ENCODE results near the gene ATP8B4. TPM values are rescaled to one million over a fixed set of nuclear protein-coding genes. Genes with fewer than 3 reads are reported as not detected.

The ATP8B4 gene
- total RNA-seq, 6 experiments from 2014 or later: 0.31 to 1.6 (median 0.91) TPM

GRCh38 chr15:50046159-50046558 is 72.9 kb downstream of the ATP8B4 start:
- Mint-ChIP-seq H3K4me3 (no peak overlapping the region), H3K27me3 (ENCODE audit: insufficient read depth) (no peaks in the 10 kb centered on the region), H3K4me1 (ENCODE audit: low read depth) (peaks cover 43% of the 10 kb centered on the region), H3K27ac (no peak overlapping the region), H3K36me3 (ENCODE audit: low read depth) (peaks cover 26% of the 10 kb centered on the region), H3K9me3 (peaks cover 18% of the 10 kb centered on the region)
- TF ChIP-seq CTCF (IDR thresholded peaks at IDR 0.05): no peak
- DNase-seq: no peak

- no peaks in the 10 kb centered on the region for H3K27me3 Mint-ChIP-seq (ENCODE audit: insufficient read depth)
Measured at GRCh38 chr15:50044904-50045303, 74.1 kb downstream of the ATP8B4 start.

GRCh38 chr15:50044406-50044805 is 74.6 kb downstream of the ATP8B4 start:
- Mint-ChIP-seq H3K27ac (no peak overlapping the region), H3K4me3 (no peak overlapping the region), H3K36me3 (ENCODE audit: low read depth) (peaks cover 24% of the 10 kb centered on the region), H3K4me1 (ENCODE audit: low read depth) (peaks cover 28% of the 10 kb centered on the region), H3K9me3 (peaks cover 15% of the 10 kb centered on the region), H3K27me3 (ENCODE audit: insufficient read depth) (no peaks in the 10 kb centered on the region)
- no peak for DNase-seq
- TF ChIP-seq CTCF (IDR thresholded peaks at IDR 0.05): no peak

More at GRCh38 chr15:50044904-50045303, 74.1 kb downstream of the ATP8B4 start:
- no peak for DNase-seq
- no peak overlapping the region for H3K4me3 Mint-ChIP-seq
- H3K36me3 Mint-ChIP-seq (ENCODE audit: low read depth): peaks cover 26% of the 10 kb centered on the region
- TF ChIP-seq CTCF (IDR thresholded peaks at IDR 0.05): no peak
- peaks cover 33% of the 10 kb centered on the region for H3K4me1 Mint-ChIP-seq (ENCODE audit: low read depth)
- H3K27ac Mint-ChIP-seq: no peak overlapping the region
- peaks cover 18% of the 10 kb centered on the region for H3K9me3 Mint-ChIP-seq

- TF ChIP-seq CTCF (IDR thresholded peaks at IDR 0.05): no peak
- Mint-ChIP-seq H3K4me3 (no peak overlapping the region), H3K9me3 (peaks cover 11% of the 10 kb centered on the region), H3K4me1 (ENCODE audit: low read depth) (peaks cover 17% of the 10 kb centered on the region), H3K36me3 (ENCODE audit: low read depth) (peaks cover 20% of the 10 kb centered on the region), H3K27me3 (ENCODE audit: insufficient read depth) (no peaks in the 10 kb centered on the region; the same call in 1 of the 2 replicates), H3K27ac (no peak overlapping the region)
- DNase-seq: no peak
Measured at GRCh38 chr15:50042775-50043174, 76.3 kb downstream of the ATP8B4 start.

- Mint-ChIP-seq H3K36me3 (ENCODE audit: low read depth) (no peaks in the 10 kb centered on the region), H3K4me1 (ENCODE audit: low read depth) (no peaks in the 10 kb centered on the region), H3K27me3 (ENCODE audit: insufficient read depth) (peaks cover 6% of the 10 kb centered on the region; the same call in 1 of the 2 replicates), H3K9me3 (no peaks in the 10 kb centered on the region), H3K27ac (no peak overlapping the region), H3K4me3 (no peak overlapping the region)
- TF ChIP-seq CTCF (IDR thresholded peaks at IDR 0.05): no peak
- DNase-seq: no peak
Measured at GRCh38 chr15:50030456-50030855, 88.6 kb downstream of the ATP8B4 start.

GRCh38 chr15:50028326-50028725 is 90.7 kb downstream of the ATP8B4 start:
- Mint-ChIP-seq H3K27ac (no peak overlapping the region), H3K36me3 (ENCODE audit: low read depth) (no peaks in the 10 kb centered on the region), H3K9me3 (no peaks in the 10 kb centered on the region), H3K27me3 (ENCODE audit: insufficient read depth) (peaks cover 6% of the 10 kb centered on the region; the same call in 1 of the 2 replicates), H3K4me3 (no peak overlapping the region), H3K4me1 (ENCODE audit: low read depth) (no peaks in the 10 kb centered on the region)
- no peak for DNase-seq
- TF ChIP-seq CTCF (IDR thresholded peaks at IDR 0.05): no peak

Measured in HFFc6 (cell line).